Hepatocyte (in vitro differentiated cells): ENCODE measurements around the gene PDE6C.

Experiments
- CTCF ChIP-seq: fragments of 200-600 bp; sonication (generic); IDR thresholded peaks from 2 replicates; pipeline ENCODE4 v1.5.1; 2016; ENCODE audit warnings: antibody characterized with exemption, mild to moderate bottlenecking; ENCODE audit not compliant: poor library complexity
- EZH2 ChIP-seq: fragments of 200-600 bp; sonication (generic); IDR thresholded peaks from 2 replicates; pipeline ENCODE4 v1.6.1; 2016; ENCODE audit warnings: antibody characterized with exemption, mild to moderate bottlenecking, borderline replicate concordance

GRCh38 chr10:93584445-93584844 lies 27.9 kb upstream of the PDE6C start:
- TF ChIP-seq EZH2 (no peak), CTCF (no peak)
